Esophagus muscularis mucosa (tissue), 4 donors: Measurements from ENCODE around the gene SERTAD2. TPM values are rescaled to one million over a fixed set of nuclear protein-coding genes. Genes with fewer than 3 reads are reported as not detected.

Experiments
- DNase-seq: peaks from one replicate; pipeline ENCODE4 v3.0.0-alpha.2; 2017; ENCODE audit errors: extremely low spot score
- H3K27ac ChIP-seq, 4 donors: fragments of 200-600 bp; sonication (generic); replicated peaks in 1 of 4; 1 replicate in 3 of 4; 2 replicates in 1 of 4; pipeline ENCODE4 v1.5.1; 2016 to 2019; ENCODE audit warnings: mild to moderate bottlenecking in 1 of 4
- H3K27me3 ChIP-seq, 4 donors: fragments of 200-600 bp; sonication (generic); one replicate each; pipeline versions ENCODE4 v1.5.1 to v1.6.0; 2016 to 2019
- H3K36me3 ChIP-seq, 4 donors: fragments of 200-600 bp; sonication (generic); one replicate each; pipeline ENCODE4 v1.5.1; 2016 to 2019
- H3K4me1 ChIP-seq, 4 donors: fragments of 200-600 bp; sonication (generic); one replicate each; pipeline ENCODE4 v1.5.1; 2016 to 2019
- H3K4me3 ChIP-seq, 4 donors: fragments of 200-600 bp; sonication (generic); 1 replicate in 2 of 4; 2 replicates in 2 of 4; pipeline ENCODE4 v1.5.1; 2016 to 2019; ENCODE audit warnings: mild to moderate bottlenecking in 4 of 4, moderate library complexity in 1 of 4
- H3K9me3 ChIP-seq, 4 donors: fragments of 200-600 bp; sonication (generic); 1 replicate in 3 of 4; 2 replicates in 1 of 4; pipeline ENCODE4 v1.5.1; 2016 to 2019
- EP300 ChIP-seq: sonication (generic); formaldehyde crosslinking; IDR thresholded peaks from one replicate; pipeline ENCODE4 v1.6.1; 2017; ENCODE audit warnings: antibody characterized with exemption
- POLR2A ChIP-seq: fragments of 450-650 bp; IDR thresholded peaks from one replicate; pipeline ENCODE4 v1.6.1; 2017; ENCODE audit warnings: antibody characterized with exemption, moderate library complexity, mild to moderate bottlenecking, low read depth
- POLR2AphosphoS5 ChIP-seq, 2 donors: sonication (generic); formaldehyde crosslinking; IDR thresholded peaks; one replicate each; pipeline ENCODE4 v1.6.1; 2017; ENCODE audit warnings: antibody characterized with exemption in 2 of 2
- WGBS: methylation state at CpG from one replicate; pipeline ENCODE4 v1.1.5; 2018; 5-methylcytosine and 5-hydroxymethylcytosine counted together
- intact Hi-C: fragments of 100-400 bp; cut with DNase I; formaldehyde crosslinking; loops from one replicate; pipeline ENCODE4 v1.15.1; 2023
- total RNA-seq, 4 donors: library from RNA; depleted of rRNA; stranded (reverse); fragments of >200 nt; gene quantifications; one replicate each; pipeline versions ENCODE4 v1.1.0 to v1.2.1, GENCODE V29; 2016
- TF ChIP-seq, protein P1 (sequence below), 3 experiments: fragments of 200-600 bp in 2 of 3; fragments of 450-650 bp in 1 of 3; sonication (generic) in 2 of 3; IDR thresholded peaks; one replicate each; pipeline ENCODE4 v1.5.1; 2017 to 2019; ENCODE audit warnings: antibody characterized with exemption in 3 of 3, mild to moderate bottlenecking in 2 of 3, moderate library complexity in 1 of 3

Gene SERTAD2
- total RNA-seq, 4 donors from 2014 or later: 12.1 to 18.1 (median 14.3) TPM

DNA sequence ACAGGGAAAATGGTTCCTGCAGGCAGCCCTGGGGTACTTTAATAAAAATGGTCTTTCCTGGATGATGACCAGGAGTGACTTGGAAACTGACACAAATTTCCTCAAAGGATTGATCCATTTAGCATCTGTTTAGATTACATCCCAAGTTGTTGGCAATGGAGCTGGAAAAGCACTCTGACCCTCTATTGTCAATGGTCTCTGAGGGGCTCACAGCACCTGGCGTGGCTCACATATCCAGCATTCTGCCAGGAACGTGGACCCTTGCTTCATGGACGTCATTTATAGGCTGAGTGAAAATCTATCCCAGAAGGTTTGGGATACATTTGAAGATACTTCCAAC is 43.8 kb downstream of the SERTAD2 start:
- DNase-seq: no peak
- H3K9me3 ChIP-seq: no peaks in the 10 kb centered on the region
- no peaks in the 10 kb centered on the region for H3K36me3 ChIP-seq
- intact Hi-C loops: loop anchor here (5.0 kb wide), 1 partner anchor 42 kb away; the partner anchor contains the start of gene SERTAD2
- peak overlapping the region in 3 of 4 donors; percentile 73 to 77 (median 74) for H3K27ac ChIP-seq
- H3K27me3 ChIP-seq: no peaks in the 10 kb centered on the region
- TF ChIP-seq POLR2AphosphoS5 (IDR thresholded peaks at IDR 0.05): no peak
- no peak for TF ChIP-seq EP300
- TF ChIP-seq POLR2A: no peak
- TF ChIP-seq, protein P1, sequence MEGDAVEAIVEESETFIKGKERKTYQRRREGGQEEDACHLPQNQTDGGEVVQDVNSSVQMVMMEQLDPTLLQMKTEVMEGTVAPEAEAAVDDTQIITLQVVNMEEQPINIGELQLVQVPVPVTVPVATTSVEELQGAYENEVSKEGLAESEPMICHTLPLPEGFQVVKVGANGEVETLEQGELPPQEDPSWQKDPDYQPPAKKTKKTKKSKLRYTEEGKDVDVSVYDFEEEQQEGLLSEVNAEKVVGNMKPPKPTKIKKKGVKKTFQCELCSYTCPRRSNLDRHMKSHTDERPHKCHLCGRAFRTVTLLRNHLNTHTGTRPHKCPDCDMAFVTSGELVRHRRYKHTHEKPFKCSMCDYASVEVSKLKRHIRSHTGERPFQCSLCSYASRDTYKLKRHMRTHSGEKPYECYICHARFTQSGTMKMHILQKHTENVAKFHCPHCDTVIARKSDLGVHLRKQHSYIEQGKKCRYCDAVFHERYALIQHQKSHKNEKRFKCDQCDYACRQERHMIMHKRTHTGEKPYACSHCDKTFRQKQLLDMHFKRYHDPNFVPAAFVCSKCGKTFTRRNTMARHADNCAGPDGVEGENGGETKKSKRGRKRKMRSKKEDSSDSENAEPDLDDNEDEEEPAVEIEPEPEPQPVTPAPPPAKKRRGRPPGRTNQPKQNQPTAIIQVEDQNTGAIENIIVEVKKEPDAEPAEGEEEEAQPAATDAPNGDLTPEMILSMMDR (IDR thresholded peaks at IDR 0.05): no peak
- peak overlapping the region; percentile 64 to 72 (median 68) for H3K4me3 ChIP-seq
- H3K4me1 ChIP-seq: peaks cover 8 to 35% (median 21%) of the 10 kb centered on the region in 4 donors
- WGBS: 79% methylated on average over 3 of the region's 3 CpGs

DNA sequence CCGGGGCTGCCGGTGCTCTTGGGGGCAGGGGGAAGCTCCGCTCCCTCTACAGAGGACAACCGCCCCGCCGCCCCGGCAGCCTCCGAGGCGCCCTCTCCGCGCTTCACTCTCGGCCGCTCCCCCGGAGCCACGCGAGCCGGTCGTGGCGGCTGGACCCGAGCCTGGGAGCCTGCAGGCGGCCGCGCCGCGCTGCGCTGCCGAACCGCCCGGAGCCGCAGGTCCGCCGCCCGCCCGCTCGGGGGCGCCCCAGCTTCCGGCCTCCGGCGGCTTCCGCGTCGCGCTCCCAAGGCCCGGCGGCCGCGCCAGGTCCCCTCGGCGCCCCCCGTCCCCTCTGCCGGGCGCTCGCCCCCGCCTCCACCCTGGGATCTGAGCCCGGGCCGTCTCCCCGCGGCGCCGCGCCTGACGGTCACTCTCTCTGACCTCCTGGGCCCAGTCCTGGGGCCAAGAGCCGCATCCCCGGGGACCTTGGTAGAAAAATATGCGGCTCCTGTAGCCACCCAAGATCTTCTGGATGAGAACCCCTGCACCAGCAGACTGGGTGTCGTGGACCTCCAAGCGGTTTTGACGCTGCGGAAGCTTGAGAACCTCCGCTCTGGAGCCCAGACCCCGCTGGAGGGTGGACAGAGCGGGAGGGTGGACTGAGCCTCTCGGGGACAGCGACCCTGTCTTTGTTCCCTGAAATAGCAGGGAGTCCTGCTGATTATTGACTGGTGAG is 44.3 kb downstream of the SERTAD2 start:
- 15% methylated on average over 27 of the region's 74 CpGs for WGBS
- DNase-seq: no peak
- Histone ChIP-seq H3K36me3 (no peaks in the 10 kb centered on the region), H3K4me1 (peaks cover 8 to 40% (median 25%) of the 10 kb centered on the region in 4 donors), H3K27ac (peak overlapping the region; percentile 62 to 77 (median 74)), H3K9me3 (no peaks in the 10 kb centered on the region), H3K4me3 (peak overlapping the region; percentile 64 to 72 (median 68)), H3K27me3 (no peaks in the 10 kb centered on the region)
- no peak for TF ChIP-seq POLR2A
- TF ChIP-seq, protein P1 (IDR thresholded peaks at IDR 0.05): peak; percentile 48 to 73 (median 63)
- no peak for TF ChIP-seq EP300
- intact Hi-C loops: loop anchor here (5.0 kb wide), 1 partner anchor 43 kb away; the partner anchor contains the start of gene SERTAD2

DNA sequence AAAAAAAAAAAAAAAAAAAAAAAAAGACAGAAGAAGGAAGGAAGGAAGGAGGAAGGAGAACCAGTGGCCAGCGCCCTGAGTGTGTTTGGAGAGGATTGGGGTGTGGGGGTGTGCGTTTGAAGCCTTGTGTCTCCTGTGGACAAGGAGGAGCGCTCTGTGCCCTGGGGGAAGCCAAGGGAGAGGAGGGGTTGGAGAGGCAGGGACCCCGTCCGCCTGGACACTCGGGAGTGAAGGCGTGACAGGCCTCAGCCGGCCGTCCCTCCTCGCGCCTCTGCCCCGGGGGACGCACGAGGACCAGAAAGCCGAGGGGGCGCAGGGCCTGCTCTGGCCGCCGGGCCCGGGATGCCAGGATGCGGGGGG is 44.9 kb downstream of the SERTAD2 start:
- intact Hi-C loops: loop anchor here (5.0 kb wide), 1 partner anchor 43 kb away; the partner anchor contains the start of gene SERTAD2
- Histone ChIP-seq H3K4me3 (peak overlapping the region; percentile 64 to 72 (median 68)), H3K4me1 (peaks cover 8 to 41% (median 26%) of the 10 kb centered on the region in 4 donors), H3K36me3 (no peaks in the 10 kb centered on the region), H3K27ac (peak overlapping the region; percentile 62 to 77 (median 74)), H3K9me3 (no peaks in the 10 kb centered on the region), H3K27me3 (no peaks in the 10 kb centered on the region)
- no peak for DNase-seq
- TF ChIP-seq POLR2A (no peak), EP300 (no peak), POLR2AphosphoS5 (IDR thresholded peaks at IDR 0.05) (no peak)
- TF ChIP-seq, protein P1 (IDR thresholded peaks at IDR 0.05): no peak
- 21% methylated on average over 20 of the region's 20 CpGs for WGBS

DNA sequence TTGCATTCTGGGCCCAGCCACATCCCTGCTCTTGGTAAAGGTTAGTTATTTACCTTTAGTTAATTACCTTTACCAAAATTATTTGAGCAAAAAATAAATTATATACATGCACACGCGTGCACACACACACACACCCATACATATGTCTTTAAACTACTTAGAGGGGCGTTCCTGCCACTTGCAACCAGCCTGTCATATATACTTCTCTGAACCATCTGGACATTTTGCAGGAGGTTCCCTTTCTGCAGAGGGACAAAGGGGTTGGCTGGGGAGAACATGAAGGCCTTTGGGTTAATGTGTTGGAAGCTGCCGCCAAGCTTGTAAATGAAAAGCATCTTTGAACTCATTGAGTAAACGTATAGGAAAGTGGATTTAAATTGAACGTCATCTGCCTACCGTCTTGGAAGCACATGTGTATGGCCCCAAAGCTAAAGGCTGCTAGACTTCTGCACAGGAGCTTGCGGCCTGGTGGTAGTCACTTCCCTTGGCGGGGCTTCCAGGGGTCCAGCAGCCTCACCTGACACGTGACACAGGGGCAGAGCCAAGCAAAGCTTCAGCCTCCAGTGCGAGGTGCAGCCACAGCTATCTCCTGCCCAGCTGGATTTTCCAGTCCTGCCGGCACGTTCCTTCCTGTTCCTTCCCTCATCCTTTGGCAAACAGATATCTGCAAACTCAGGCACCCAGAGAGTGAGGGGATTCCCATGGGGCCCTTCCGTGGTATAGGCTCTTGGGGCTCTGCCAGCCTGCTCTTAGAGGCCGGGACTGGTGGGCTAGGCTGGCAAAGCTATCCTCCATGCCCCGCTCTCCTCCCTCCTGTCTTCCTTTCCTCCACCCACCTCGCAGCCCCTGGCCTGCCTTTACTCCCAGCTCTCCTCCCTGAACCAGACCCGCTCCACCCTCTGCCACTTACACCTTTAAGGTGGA is 46.1 kb downstream of the SERTAD2 start:
- 74% methylated on average over 16 of the region's 18 CpGs for WGBS
- Histone ChIP-seq H3K36me3 (no peaks in the 10 kb centered on the region), H3K27ac (no peak overlapping the region), H3K9me3 (no peaks in the 10 kb centered on the region), H3K27me3 (no peaks in the 10 kb centered on the region), H3K4me3 (no peak overlapping the region), H3K4me1 (peaks cover 8 to 41% (median 26%) of the 10 kb centered on the region in 4 donors)
- TF ChIP-seq EP300: no peak
- TF ChIP-seq POLR2AphosphoS5 (IDR thresholded peaks at IDR 0.05): no peak
- TF ChIP-seq, protein P1 (IDR thresholded peaks at IDR 0.05): no peak
- TF ChIP-seq POLR2A: no peak
- intact Hi-C loops: loop anchor here (5.0 kb wide), 1 partner anchor 45 kb away; the partner anchor contains the start of gene SERTAD2
- peak; percentile 81 for DNase-seq
